Activated CD8-positive, alpha-beta T cell treated with anti-CD3 and anti-CD28 coated beads for 36 hours (primary cell): ENCODE data around the gene DRC7. TPM values are rescaled to one million over a fixed set of nuclear protein-coding genes. Genes with fewer than 3 reads are reported as not detected.

ENCODE experiments used
- ATAC-seq: fragments of 200-7000 bp; cut with Tn5 transposase; one replicate; pipeline ENCODE4 v1.10.0; 2021; ENCODE audit warnings: mild to moderate bottlenecking, moderate library complexity
- CTCF ChIA-PET: fragments of 350-600 bp; sonication (Branson Sonifier 250); formaldehyde crosslinking; loops from one replicate; lab custom pipeline; 2021; ENCODE audit warnings: antibody characterized with exemption; lab: Charles Lee
- POLR2A ChIA-PET: fragments of 350-600 bp; sonication (Branson Sonifier 250); formaldehyde crosslinking; loops from one replicate; lab custom pipeline; 2021; ENCODE audit warnings: antibody characterized with exemption; lab: Charles Lee
- DNase-seq: peaks from one replicate; pipeline ENCODE4 v3.0.0-alpha.2; 2020
- H3K27ac Mint-ChIP-seq: one replicate; pipeline ENCODE4 v1.8.0; 2021; ENCODE audit warnings: mild to moderate bottlenecking, mixed read lengths
- H3K27me3 Mint-ChIP-seq: one replicate; pipeline ENCODE4 v1.8.0; 2021; ENCODE audit warnings: mixed read lengths
- H3K36me3 Mint-ChIP-seq: one replicate; pipeline ENCODE4 v1.8.0; 2021; ENCODE audit warnings: low read depth, mixed read lengths
- H3K4me1 Mint-ChIP-seq: one replicate; pipeline ENCODE4 v1.8.0; 2021; ENCODE audit warnings: low read depth, mixed read lengths
- H3K4me3 Mint-ChIP-seq: one replicate; pipeline ENCODE4 v1.8.0; 2021; ENCODE audit warnings: mild to moderate bottlenecking, moderate library complexity, mixed read lengths
- H3K9me3 Mint-ChIP-seq: one replicate; pipeline ENCODE4 v1.8.0; 2021; ENCODE audit warnings: mixed read lengths
- CTCF ChIP-seq: fragments of 200-600 bp; IDR thresholded peaks from one replicate; pipeline ENCODE4 v1.8.0; 2022; ENCODE audit warnings: antibody characterized with exemption, mild to moderate bottlenecking
- intact Hi-C: fragments of 100-400 bp; cut with micrococcal nuclease; formaldehyde crosslinking; loops from one replicate; pipeline ENCODE4 v1.10.0; 2022
- total RNA-seq, 2 experiments: library from RNA; stranded (reverse); gene quantifications; one replicate each; pipeline ENCODE4 v1.2.3, GENCODE V29; 2021

The DRC7 gene
- total RNA-seq, 2 experiments from 2014 or later: 0.58 TPM; not detected in 1

- DNase-seq (no peak), ATAC-seq (no peak)
- no peak for TF ChIP-seq CTCF
- Mint-ChIP-seq H3K4me1 (peaks cover 4% of the 10 kb centered on the region), H3K36me3 (no peaks in the 10 kb centered on the region), H3K27me3 (peaks cover 2% of the 10 kb centered on the region), H3K4me3 (no peak overlapping the region), H3K27ac (no peak overlapping the region), H3K9me3 (no peaks in the 10 kb centered on the region)
- ChIA-PET CTCF (no interaction called here), POLR2A (no interaction called here)
- intact Hi-C loops: no loop called here
Measured at GRCh38 chr16:57704905-57705852, 10.6 kb downstream of the DRC7 start.

DNA sequence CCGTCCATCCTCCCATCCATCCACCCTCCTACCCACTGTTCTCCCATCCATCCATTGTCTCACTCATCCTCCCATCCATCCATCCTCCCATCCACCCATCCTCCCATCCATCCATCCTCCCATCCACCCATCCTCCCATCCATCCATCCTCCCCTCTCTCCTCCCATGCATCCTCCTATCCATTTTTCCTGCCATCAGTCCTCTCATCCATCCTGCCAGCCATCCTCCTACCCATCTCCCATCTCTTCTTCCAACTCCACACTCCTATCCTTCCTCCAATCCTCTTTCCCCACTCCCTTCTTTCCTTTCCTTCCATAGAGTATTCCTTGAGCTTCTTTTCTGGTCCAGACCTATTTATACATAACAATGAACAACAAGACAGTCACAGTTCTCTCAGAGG, 12.1 kb downstream of the DRC7 start:
- no peak overlapping the region for H3K4me3 Mint-ChIP-seq
- no peak for ATAC-seq
- POLR2A ChIA-PET: interaction anchor here (1.0 kb wide), 1 partner anchor 141 kb away, joined by 3 read pairs; no protein-coding TSS in a partner anchor
- intact Hi-C loops: no loop called here
- H3K27ac Mint-ChIP-seq: no peak overlapping the region
- H3K27me3 Mint-ChIP-seq: peaks cover 3% of the 10 kb centered on the region
- no peak for DNase-seq
- TF ChIP-seq CTCF: no peak
- H3K9me3 Mint-ChIP-seq: no peaks in the 10 kb centered on the region
- H3K4me1 Mint-ChIP-seq: peaks cover 4% of the 10 kb centered on the region
- CTCF ChIA-PET: no interaction called here
- H3K36me3 Mint-ChIP-seq: no peaks in the 10 kb centered on the region

- Mint-ChIP-seq H3K27ac (no peak overlapping the region), H3K9me3 (no peaks in the 10 kb centered on the region), H3K4me3 (no peak overlapping the region), H3K27me3 (peaks cover 3% of the 10 kb centered on the region), H3K4me1 (peaks cover 4% of the 10 kb centered on the region), H3K36me3 (no peaks in the 10 kb centered on the region)
- no peak for ATAC-seq
- POLR2A ChIA-PET: interaction anchor here (1.0 kb wide), 1 partner anchor 142 kb away, joined by 3 read pairs; no protein-coding TSS in a partner anchor
- CTCF ChIA-PET: no interaction called here
- no peak for TF ChIP-seq CTCF
- intact Hi-C loops: no loop called here
- no peak for DNase-seq
Measured at GRCh38 chr16:57707331-57707730, 12.7 kb downstream of the DRC7 start.

GRCh38 chr16:57708168-57708567, 13.6 kb downstream of the DRC7 start:
- TF ChIP-seq CTCF: no peak
- Mint-ChIP-seq H3K27ac (no peak overlapping the region), H3K4me3 (no peak overlapping the region), H3K4me1 (peaks cover 4% of the 10 kb centered on the region), H3K36me3 (no peaks in the 10 kb centered on the region), H3K27me3 (peaks cover 3% of the 10 kb centered on the region), H3K9me3 (no peaks in the 10 kb centered on the region)
- ChIA-PET CTCF (no interaction called here), POLR2A (no interaction called here)
- no peak for DNase-seq
- intact Hi-C loops: no loop called here
- ATAC-seq: no peak

- POLR2A ChIA-PET: no interaction called here
- intact Hi-C loops: no loop called here
- Mint-ChIP-seq H3K36me3 (no peaks in the 10 kb centered on the region), H3K4me3 (no peak overlapping the region), H3K4me1 (peaks cover 4% of the 10 kb centered on the region), H3K27me3 (peaks cover 3% of the 10 kb centered on the region), H3K9me3 (no peaks in the 10 kb centered on the region), H3K27ac (no peak overlapping the region)
- CTCF ChIA-PET: interaction anchor here (1.4 kb wide), 1 partner anchor 134 kb away, joined by 4 read pairs; no protein-coding TSS in a partner anchor
- DNase-seq: no peak
- ATAC-seq: no peak
- no peak for TF ChIP-seq CTCF
Measured at GRCh38 chr16:57709663-57710062, 15.1 kb downstream of the DRC7 start.
